Occipital lobe (tissue), 2 donors: ENCODE data around the gene PPP2R2B. TPM values are rescaled to one million over a fixed set of nuclear protein-coding genes. Genes with fewer than 3 reads are reported as not detected.

Experiments
- DNase-seq: peaks from one replicate; lab custom pipeline; 2025; lab: John Stamatoyannopoulos, UW
- total RNA-seq: library from RNA; depleted of rRNA; stranded (reverse); fragments of >200 nt; gene quantifications from one replicate; pipeline ENCODE4 v1.2.3, GENCODE V29; 2014

PPP2R2B gene
- total RNA-seq, 1 donor from 2014 or later = 141 TPM

- no peak for DNase-seq
Observed at GRCh38 chr5:146656703-146657102, 221.9 kb downstream of the PPP2R2B start.

- no peak for DNase-seq
Observed at GRCh38 chr5:146653560-146653959, 225.0 kb downstream of the PPP2R2B start.

DNA sequence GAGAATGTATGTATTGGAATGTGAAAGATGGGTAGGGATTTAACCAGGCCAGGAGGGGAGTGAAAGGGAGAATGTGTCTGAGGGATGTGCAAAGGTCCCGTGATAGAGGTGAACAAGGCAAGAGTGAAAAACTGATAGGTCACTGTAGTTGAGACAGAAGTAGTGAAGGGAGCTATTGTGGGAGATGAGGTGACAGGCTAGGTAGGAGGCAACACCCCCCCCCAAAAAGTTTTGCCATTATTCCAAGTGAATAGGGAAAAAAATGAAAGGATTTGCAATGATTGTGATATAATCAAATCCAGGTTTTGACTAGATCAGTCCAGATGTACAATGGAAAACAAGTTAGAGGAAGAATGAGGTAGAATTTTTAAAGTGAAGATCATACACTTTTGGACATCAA, 226.0 kb downstream of the PPP2R2B start:
- DNase-seq = no peak

DNA sequence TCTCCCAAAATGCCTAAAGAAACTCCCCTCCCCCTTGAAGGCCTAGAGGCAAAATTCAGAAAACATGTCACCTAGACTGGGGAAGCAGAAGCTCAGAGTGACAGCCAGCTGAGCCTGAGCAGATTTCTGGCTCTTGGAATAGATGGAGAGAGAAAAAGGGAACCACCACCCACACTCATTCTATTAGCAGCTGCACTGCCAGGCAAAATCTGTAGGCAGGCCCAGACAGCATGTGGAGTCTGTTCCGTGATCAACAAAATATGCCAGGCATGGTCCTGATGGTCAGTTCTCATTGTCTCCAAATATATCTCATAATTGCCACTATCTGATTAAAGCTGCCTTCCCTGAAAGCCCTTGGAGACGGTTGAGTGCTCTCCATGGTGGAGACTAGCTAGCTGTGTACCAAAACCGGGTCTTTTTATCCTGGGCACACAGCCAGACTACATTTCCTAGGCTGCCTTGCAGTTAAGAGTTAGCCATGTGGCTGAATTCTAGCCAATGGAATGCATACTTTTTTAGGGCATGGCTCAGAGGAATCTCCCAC, 230.8 kb downstream of the PPP2R2B start:
- DNase-seq = peak; percentile 64

DNA sequence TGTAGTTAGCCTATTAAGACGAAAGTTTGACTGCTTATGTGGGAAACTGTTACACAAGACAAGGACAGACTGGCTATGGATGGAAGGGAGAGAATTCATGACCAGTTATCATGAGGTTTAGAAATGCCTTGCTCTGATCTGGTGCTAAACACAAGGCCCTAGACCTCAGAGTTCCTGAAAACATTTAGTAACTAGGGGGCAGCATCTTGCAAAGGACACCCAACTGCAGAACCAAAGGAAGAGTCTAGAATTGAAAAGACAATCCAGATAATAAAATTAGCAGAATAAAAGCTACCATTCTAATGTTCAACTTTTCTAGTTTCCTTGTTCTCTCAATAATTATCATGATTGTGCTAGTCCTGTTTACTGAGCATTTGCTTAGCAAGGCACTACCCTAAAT, 232.1 kb downstream of the PPP2R2B start:
- no peak for DNase-seq

GRCh38 chr5:146645342-146645741, 233.2 kb downstream of the PPP2R2B start:
- DNase-seq = no peak

DNA sequence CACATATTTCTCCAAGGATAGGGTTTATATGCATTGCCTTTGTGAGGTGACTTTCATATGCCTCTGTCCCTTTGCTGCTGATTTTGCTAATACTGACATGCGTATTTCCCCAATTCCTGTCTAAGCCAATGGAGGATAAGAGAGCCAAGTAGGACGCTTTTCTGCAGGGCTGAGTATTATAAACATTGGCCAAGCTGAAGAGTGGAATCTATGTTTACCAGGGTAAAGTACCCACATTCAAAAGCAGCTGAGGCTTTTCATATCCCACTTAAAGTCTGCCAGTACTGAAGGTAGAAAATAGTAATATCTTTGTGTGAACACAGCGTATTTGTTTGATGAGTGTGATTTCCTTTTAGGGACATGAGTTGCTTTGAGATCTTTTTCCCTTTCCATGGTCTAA, 233.7 kb downstream of the PPP2R2B start:
- no peak for DNase-seq

- no peak for DNase-seq
Observed at GRCh38 chr5:146643776-146644175, 234.8 kb downstream of the PPP2R2B start.

GRCh38 chr5:146642410-146642809, 236.1 kb downstream of the PPP2R2B start:
- no peak for DNase-seq

GRCh38 chr5:146641941-146642340, 236.6 kb downstream of the PPP2R2B start:
- DNase-seq = no peak

GRCh38 chr5:146640285-146640896, 238.2 kb downstream of the PPP2R2B start:
- DNase-seq = peak; percentile 45

- no peak for DNase-seq
Observed at GRCh38 chr5:146635443-146635842, 243.1 kb downstream of the PPP2R2B start.

DNA sequence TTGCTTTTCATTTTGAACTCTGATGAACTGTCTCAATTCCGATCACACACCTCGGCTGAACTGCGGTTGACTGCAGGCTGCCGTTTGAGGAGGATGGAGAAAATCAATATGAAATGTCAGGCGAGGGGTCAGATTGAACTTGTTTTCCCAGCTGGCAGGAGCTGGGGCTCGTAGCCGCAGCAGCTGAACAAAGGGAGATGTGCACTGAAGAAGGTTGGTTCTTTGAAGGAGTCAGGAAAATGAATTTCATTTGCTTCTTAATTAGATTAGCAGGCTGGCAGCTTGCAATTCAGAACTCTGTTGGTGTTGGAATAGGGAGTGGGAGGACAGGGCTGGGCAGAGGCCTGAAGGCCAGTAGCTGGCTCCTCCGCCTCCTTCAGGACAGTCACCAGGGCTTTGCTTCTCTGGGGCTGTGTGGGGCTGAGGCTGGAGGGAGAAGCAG, 245.2 kb downstream of the PPP2R2B start:
- no peak for DNase-seq

GRCh38 chr5:146632620-146633322, 245.8 kb downstream of the PPP2R2B start:
- no peak for DNase-seq

DNA sequence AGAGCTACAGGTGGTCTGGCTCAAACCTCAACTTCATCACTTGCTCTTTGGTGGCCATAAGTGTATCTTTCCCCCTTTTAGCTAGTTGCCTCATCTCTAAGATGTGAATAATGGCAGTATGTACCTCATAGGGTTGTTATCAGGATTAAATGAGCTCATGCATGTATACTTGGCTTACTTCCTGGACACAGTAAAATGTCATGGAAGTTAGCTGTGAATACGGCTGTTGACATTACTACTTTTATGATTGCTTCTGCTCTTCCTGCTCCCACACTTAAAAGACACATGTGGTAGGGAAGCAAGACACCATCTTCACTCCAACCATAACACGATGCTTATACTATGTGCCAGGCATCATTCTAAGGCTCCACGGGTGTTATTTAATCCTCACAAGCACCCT, 248.1 kb downstream of the PPP2R2B start:
- no peak for DNase-seq

- DNase-seq = no peak
Observed at GRCh38 chr5:146628950-146629349, 249.6 kb downstream of the PPP2R2B start.

DNA sequence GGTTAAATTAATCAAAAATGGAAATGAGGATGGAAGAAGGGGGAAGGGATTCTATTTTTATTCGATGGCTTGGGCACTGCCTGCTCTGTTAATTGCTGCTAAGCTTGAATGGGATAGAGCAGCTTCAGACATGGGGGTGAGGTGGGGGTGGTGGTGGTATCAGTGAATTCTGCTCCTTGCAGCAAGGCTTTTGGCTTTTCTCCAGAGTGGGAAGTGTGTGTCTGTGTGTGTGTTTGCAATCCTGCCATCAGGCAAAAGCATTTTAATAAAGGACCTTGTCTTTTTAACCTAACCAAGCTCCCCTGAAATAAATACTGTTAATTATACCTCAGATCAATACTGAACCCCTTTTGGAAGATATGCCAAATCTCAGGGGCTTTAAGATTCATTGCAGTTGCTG, 251.6 kb downstream of the PPP2R2B start:
- DNase-seq = no peak

GRCh38 chr5:146624179-146624578, 254.4 kb downstream of the PPP2R2B start:
- no peak for DNase-seq

DNA sequence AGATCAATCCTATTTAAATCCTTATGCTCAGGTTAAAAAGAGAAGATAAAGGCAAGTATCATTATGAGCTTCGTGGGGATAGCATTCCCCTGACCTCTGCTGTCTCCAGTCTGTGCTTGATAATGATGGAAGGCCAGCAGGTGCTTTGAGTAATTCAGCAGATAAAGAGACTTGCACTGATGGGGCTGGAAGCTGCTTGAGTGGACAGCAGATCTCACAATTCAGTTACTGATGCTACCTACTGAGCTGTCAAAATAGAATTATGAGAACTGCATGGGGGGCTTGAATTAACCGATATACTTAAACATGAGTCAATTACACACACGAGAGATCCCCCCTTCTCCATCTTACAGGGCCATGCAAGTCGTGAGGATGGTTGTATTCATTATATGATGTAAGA, 254.9 kb downstream of the PPP2R2B start:
- no peak for DNase-seq

- DNase-seq = no peak
Observed at GRCh38 chr5:146623009-146623408, 255.5 kb downstream of the PPP2R2B start.

GRCh38 chr5:146622391-146622790, 256.2 kb downstream of the PPP2R2B start:
- DNase-seq = no peak

- peak; percentile 8 for DNase-seq
Observed at GRCh38 chr5:146620669-146621051, 257.9 kb downstream of the PPP2R2B start.

DNA sequence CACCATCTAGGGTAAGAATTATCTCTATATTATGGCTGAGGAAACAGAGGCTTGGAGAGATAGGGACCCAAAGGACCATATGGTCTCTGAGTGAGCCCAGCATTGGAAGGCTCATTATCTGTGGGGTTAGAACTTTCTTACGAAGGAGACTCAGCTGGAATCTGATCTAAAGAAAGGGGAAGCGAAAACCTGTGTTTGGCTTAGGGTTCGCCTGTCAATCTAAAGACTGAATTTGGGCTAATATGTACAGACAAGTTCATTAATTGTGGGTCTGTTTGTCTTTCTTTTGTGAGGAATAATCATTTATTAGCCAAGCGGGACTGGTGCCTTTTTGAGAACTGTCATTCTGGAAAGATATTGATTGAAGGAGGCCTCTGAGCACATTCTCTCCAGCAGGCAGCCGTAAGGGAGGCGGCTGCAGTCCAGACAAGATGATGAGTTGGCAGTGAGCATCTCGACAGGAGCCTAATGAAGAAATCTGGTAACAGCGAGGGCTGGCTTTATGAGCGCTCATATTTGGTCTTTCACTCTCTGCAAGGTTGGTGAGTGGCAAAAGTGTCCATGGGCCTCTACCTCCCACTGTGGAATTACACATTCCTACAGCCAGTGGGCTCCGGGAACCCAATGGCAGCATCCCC, 258.4 kb downstream of the PPP2R2B start:
- DNase-seq = no peak
